GM18505 (cell line): ENCODE measurements around the gene VWA8.

ENCODE experiments used
- ATAC-seq: cut with Tn5 transposase; IDR thresholded peaks from one replicate; pipeline ENCODE4 v1.9.1; 2021; ENCODE audit not compliant: unreplicated experiment
- POLR2A ChIP-seq: IDR thresholded peaks from 4 replicates; pipeline ENCODE4 v1.6.1; 2011; ENCODE audit warnings: borderline replicate concordance; ENCODE audit not compliant: insufficient read depth, insufficient read length; ENCODE audit errors: extremely low read depth

The VWA8 gene

GRCh38 chr13:41675306-41675705 is 285.6 kb downstream of the VWA8 start:
- ATAC-seq = no peak
- no peak for TF ChIP-seq POLR2A

- TF ChIP-seq POLR2A = no peak
- ATAC-seq = no peak
These were observed 286.7 kb downstream of the VWA8 start for GRCh38 chr13:41674246-41674645.

- no peak for TF ChIP-seq POLR2A
- no peak for ATAC-seq
These were observed 287.3 kb downstream of the VWA8 start for GRCh38 chr13:41673640-41674039.

GRCh38 chr13:41670873-41671443 is 290.0 kb downstream of the VWA8 start:
- no peak for TF ChIP-seq POLR2A
- no peak for ATAC-seq

GRCh38 chr13:41668130-41668757 is 292.7 kb downstream of the VWA8 start:
- no peak for TF ChIP-seq POLR2A
- peak; percentile 61 for ATAC-seq

GRCh38 chr13:41666644-41667043 is 294.3 kb downstream of the VWA8 start:
- no peak for TF ChIP-seq POLR2A
- no peak for ATAC-seq

GRCh38 chr13:41660411-41660810 is 300.5 kb downstream of the VWA8 start:
- ATAC-seq = no peak
- no peak for TF ChIP-seq POLR2A

- ATAC-seq = no peak
- TF ChIP-seq POLR2A = no peak
These were observed 302.8 kb downstream of the VWA8 start for GRCh38 chr13:41658057-41658661.

GRCh38 chr13:41655997-41656396 is 304.9 kb downstream of the VWA8 start:
- ATAC-seq = no peak
- no peak for TF ChIP-seq POLR2A

- ATAC-seq = no peak
- no peak for TF ChIP-seq POLR2A
These were observed 306.1 kb downstream of the VWA8 start for GRCh38 chr13:41654796-41655195.

GRCh38 chr13:41652735-41653361 is 308.1 kb downstream of the VWA8 start:
- ATAC-seq = no peak
- no peak for TF ChIP-seq POLR2A

GRCh38 chr13:41651413-41652058 is 309.4 kb downstream of the VWA8 start:
- TF ChIP-seq POLR2A = no peak
- ATAC-seq = no peak

- no peak for ATAC-seq
- no peak for TF ChIP-seq POLR2A
These were observed 310.2 kb downstream of the VWA8 start for GRCh38 chr13:41650706-41651105.
